ENCODE data around the gene HSPBAP1. TPM values are rescaled to one million over a fixed set of nuclear protein-coding genes. Genes with fewer than 3 reads are reported as not detected.

The HSPBAP1 gene
- total RNA-seq, 1 donor from 2014 or later = 6.6 TPM

DNA sequence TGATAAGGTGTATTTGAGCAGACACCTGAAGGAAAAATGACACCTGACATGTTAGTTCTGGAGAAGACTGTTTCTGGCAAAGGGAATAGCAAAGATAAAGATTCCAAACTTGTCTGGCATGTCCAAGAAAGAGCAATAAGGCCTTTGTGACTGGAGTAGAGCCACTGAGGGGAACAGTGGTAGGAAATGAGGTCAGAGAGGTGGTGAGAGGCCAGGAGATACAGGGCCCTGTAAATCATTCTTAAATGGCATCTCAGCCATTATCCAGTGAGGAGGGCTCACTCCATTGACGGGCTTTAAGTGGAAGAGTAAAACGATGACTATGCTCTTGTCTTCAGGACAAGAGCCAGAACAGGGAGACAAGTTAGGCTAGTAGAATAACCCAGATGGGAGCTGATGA is 5.7 kb upstream of the HSPBAP1 start:
- Mint-ChIP-seq H3K36me3 (ENCODE audit: low read depth) (peaks cover 4% of the 10 kb centered on the region), H3K27me3 (ENCODE audit: low read depth) (peaks cover 3% of the 10 kb centered on the region)

DNA sequence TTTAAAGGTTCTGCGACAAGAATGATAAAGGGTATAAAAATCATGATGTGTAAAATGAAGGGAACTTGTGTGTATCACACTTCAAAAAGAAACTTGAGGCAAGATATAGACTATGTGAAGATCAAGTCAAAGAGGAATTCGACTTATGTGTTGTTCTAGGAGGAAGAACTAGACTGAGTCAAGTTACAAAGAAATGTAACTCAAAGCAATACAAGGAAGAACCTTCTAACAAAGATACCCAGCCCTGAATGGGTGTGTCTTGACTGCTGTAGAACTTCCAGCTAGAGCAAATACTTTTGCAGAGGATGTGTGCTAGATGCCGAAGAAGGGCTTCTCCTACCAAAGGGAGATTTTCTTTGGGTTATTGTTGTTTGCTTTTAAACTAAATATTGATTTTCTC is 3.7 kb upstream of the HSPBAP1 start:
- Mint-ChIP-seq H3K4me3 (ENCODE audit: low read depth) (peak overlapping the region; percentile 52), H3K27ac (no peak overlapping the region), H3K9me3 (no peaks in the 10 kb centered on the region), H3K27me3 (ENCODE audit: low read depth) (peaks cover 3% of the 10 kb centered on the region), H3K4me1 (ENCODE audit: low read depth) (peaks cover 31% of the 10 kb centered on the region), H3K36me3 (ENCODE audit: low read depth) (peaks cover 4% of the 10 kb centered on the region)
- DNase-seq (ENCODE audit: low spot score) = no peak
- intact Hi-C loops (cut with micrococcal nuclease) = loop anchor here (10.0 kb wide), 4 partner anchors 232 to 1252 kb away; partner anchors contain the start of genes DTX3L, HACD2, PARP9 and POLQ

More for the DNA sequence above, 5.7 kb upstream of the HSPBAP1 start:
- no peak overlapping the region for H3K4me3 Mint-ChIP-seq (ENCODE audit: low read depth)
- H3K9me3 Mint-ChIP-seq = no peaks in the 10 kb centered on the region
- peaks cover 21% of the 10 kb centered on the region for H3K4me1 Mint-ChIP-seq (ENCODE audit: low read depth)
- DNase-seq (ENCODE audit: low spot score) = no peak
- no peak overlapping the region for H3K27ac Mint-ChIP-seq
- intact Hi-C loops (cut with micrococcal nuclease) = loop anchor here (10.0 kb wide), 4 partner anchors 235 to 1255 kb away; partner anchors contain the start of genes DTX3L, HACD2, PARP9 and POLQ

DNA sequence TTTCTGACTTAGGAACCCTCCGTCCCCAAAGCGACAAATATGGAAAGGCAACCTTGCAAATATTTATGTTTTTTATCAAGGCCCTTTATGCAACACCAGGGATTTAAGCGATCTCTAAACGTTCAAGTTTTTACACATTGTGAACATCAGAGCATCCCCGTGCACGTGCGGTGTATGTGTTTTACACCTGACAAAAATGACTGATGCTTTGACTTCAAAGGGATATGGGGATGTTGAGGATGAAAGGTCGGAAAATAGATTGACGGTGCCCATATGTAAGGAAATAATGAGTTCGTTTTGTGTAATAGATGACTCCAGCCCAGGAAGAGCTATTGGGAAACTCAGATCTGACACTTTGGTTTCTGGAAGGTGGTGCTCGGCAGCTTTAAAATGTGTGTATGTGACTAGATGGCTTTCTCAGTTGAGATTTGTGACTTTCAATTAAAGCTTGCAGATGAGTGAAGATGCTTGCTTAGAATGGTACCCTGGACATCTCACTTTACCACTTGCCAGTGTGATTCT is 2.1 kb upstream of the HSPBAP1 start:
- DNase-seq (ENCODE audit: low spot score) = no peak
- Mint-ChIP-seq H3K9me3 (no peaks in the 10 kb centered on the region), H3K27ac (no peak overlapping the region), H3K4me1 (ENCODE audit: low read depth) (peaks cover 31% of the 10 kb centered on the region), H3K4me3 (ENCODE audit: low read depth) (peak overlapping the region; percentile 76), H3K36me3 (ENCODE audit: low read depth) (peaks cover 4% of the 10 kb centered on the region), H3K27me3 (ENCODE audit: low read depth) (peaks cover 3% of the 10 kb centered on the region)
- intact Hi-C loops (cut with micrococcal nuclease) = loop anchor here (10.0 kb wide), 4 partner anchors 231 to 1251 kb away; partner anchors contain the start of genes DTX3L, HACD2, PARP9 and POLQ

DNA sequence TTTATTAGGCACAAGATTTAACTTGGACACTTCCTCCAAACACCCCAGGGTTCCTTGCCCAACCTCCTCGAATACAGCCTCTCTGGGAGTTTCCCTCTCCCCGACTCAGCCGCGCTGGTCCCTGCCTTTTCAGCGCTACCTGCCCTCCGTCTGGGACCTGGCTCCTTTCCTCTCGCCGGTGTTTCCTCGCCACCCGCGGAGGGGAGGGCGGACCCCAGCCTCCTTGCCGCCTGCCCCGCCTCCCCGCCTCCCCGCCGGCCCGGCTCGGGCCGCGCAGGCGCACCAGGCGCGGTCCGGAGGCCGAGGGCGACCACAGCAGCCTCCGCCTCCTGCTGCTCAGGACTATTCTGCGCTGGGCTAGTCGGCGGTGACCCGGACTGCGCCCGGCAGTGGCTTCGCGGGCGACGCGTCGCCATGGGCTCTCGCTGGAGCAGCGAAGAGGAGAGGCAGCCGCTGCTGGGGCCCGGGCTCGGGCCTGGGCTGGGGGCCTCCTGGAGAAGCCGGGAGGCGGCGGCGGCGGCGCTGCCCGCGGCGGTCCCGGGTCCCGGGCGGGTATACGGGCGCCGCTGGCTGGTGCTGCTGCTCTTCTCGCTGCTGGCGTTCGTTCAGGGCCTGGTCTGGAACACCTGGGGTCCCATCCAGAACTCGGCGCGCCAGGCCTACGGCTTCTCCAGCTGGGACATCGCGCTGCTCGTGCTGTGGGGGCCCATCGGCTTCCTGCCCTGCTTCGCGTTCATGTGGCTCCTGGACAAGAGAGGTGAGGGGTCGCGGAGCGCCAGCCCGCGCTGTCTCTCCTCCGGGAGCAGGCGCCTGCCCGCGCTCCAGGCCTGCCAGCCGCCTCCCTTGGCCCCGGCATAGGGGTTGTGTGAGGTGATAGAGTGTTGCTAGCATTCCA is 1.4 kb upstream of the HSPBAP1 start, which contains the start of gene SLC49A4:
Gene SLC49A4, plus strand, starts transcription at position 291 of the 895 bp plus-strand sequence. Its CDS starts 124 bp downstream, at position 415.
- intact Hi-C loops (cut with micrococcal nuclease) = loop anchor here (5.0 to 10.0 kb wide), 6 partner anchors 113 to 1250 kb away; partner anchors contain the start of genes DTX3L, FAM162A, HACD2 and MIX23
- peak; percentile 62 for DNase-seq (ENCODE audit: low spot score)
- peaks cover 31% of the 10 kb centered on the region for H3K4me1 Mint-ChIP-seq (ENCODE audit: low read depth)
- H3K9me3 Mint-ChIP-seq = no peaks in the 10 kb centered on the region
- peaks cover 4% of the 10 kb centered on the region for H3K36me3 Mint-ChIP-seq (ENCODE audit: low read depth)
- H3K27ac Mint-ChIP-seq = peak within 1 kb of the TSS; percentile 77
- H3K27me3 Mint-ChIP-seq (ENCODE audit: low read depth) = peaks cover 3% of the 10 kb centered on the region
- H3K4me3 Mint-ChIP-seq (ENCODE audit: low read depth) = peak within 1 kb of the TSS; percentile 88

DNA sequence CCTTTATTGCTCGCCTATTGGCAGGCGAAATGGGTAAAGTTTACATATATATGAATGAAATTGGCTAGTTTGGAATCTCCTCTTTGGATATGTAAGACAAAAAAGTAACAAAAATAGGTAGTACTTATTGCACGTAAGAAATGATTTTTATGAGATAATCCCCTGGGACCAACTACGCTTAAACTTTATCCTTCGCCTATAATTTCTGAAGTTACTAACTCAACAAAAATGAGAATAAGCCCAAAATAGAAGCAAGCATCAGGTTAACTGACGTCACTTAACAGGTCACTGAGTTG is 800 bp upstream of the HSPBAP1 start:
- intact Hi-C loops (cut with micrococcal nuclease) = loop anchor here (5.0 to 10.0 kb wide), 6 partner anchors 112 to 1250 kb away; partner anchors contain the start of genes DTX3L, FAM162A, HACD2 and MIX23
- no peak for DNase-seq (ENCODE audit: low spot score)
- Mint-ChIP-seq H3K4me1 (ENCODE audit: low read depth) (peaks cover 32% of the 10 kb centered on the region), H3K9me3 (no peaks in the 10 kb centered on the region), H3K27me3 (ENCODE audit: low read depth) (peaks cover 3% of the 10 kb centered on the region), H3K27ac (peak overlapping the region; percentile 56), H3K4me3 (ENCODE audit: low read depth) (peak overlapping the region; percentile 88), H3K36me3 (ENCODE audit: low read depth) (peaks cover 4% of the 10 kb centered on the region)

DNA sequence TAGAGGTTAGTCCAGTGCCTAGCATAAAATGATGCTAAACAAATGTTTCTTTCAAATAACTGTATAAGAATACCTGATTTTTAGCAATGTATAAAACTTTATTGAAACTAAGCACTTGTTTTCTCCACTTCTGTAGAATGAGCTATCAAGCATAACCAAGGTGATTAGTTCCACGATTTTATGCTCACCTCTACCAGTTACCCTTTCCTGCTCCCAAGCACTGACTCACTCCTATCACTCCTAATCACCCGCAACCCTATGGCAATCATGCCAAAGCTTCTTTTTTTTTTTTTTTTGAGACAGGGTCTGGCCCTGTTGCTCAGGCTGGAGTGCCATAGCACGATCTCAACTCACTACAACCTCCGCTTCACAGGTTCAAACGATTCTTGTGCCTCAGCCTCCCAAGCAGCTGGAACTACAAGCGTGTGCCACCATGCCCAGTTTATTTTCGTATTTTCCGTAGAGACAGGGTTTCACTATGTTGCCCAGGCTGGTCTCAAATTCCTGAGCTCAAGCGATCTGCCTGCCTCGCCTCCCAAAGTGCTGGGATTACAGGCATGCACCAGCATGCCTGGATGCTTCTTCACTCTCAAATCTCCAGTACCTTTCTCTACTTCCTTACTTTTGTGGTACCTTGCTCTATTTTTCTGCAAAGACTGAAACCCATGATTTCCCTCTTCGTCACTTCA is 3.9 kb downstream of the HSPBAP1 start:
- H3K4me1 Mint-ChIP-seq (ENCODE audit: low read depth) = peaks cover 21% of the 10 kb centered on the region
- H3K9me3 Mint-ChIP-seq = no peaks in the 10 kb centered on the region
- H3K36me3 Mint-ChIP-seq (ENCODE audit: low read depth) = no peaks in the 10 kb centered on the region
- H3K27ac Mint-ChIP-seq = no peak overlapping the region
- intact Hi-C loops (cut with micrococcal nuclease) = loop anchor here (5.0 to 10.0 kb wide), 6 partner anchors 107 to 1245 kb away; partner anchors contain the start of genes DTX3L, FAM162A, HACD2 and MIX23
- H3K27me3 Mint-ChIP-seq (ENCODE audit: low read depth) = no peaks in the 10 kb centered on the region
- no peak overlapping the region for H3K4me3 Mint-ChIP-seq (ENCODE audit: low read depth)
- no peak for DNase-seq (ENCODE audit: low spot score)

DNA sequence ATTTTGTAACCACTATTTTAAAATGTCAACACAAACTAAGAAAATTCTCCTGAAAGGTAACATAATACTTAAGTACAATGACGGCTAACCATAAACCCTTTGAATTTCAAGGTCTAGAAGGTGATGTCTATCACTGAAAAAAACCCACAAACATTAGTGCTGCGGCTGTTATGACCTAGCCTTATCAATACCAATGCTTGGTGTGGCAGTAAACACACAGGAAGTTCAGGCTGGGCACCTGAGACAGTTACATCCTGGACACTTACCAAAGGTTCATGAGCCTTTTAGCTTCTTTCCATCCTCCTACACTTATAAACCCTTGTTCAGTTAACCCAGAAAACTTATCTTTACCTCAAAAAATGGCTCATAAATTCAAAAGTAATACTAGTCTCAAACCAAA is 5.8 kb downstream of the HSPBAP1 start:
- Mint-ChIP-seq H3K27me3 (ENCODE audit: low read depth) (no peaks in the 10 kb centered on the region), H3K9me3 (no peaks in the 10 kb centered on the region), H3K4me3 (ENCODE audit: low read depth) (no peak overlapping the region), H3K27ac (no peak overlapping the region), H3K4me1 (ENCODE audit: low read depth) (peaks cover 8% of the 10 kb centered on the region), H3K36me3 (ENCODE audit: low read depth) (no peaks in the 10 kb centered on the region)
- DNase-seq (ENCODE audit: low spot score) = no peak
- intact Hi-C loops (cut with micrococcal nuclease) = no loop called here

DNA sequence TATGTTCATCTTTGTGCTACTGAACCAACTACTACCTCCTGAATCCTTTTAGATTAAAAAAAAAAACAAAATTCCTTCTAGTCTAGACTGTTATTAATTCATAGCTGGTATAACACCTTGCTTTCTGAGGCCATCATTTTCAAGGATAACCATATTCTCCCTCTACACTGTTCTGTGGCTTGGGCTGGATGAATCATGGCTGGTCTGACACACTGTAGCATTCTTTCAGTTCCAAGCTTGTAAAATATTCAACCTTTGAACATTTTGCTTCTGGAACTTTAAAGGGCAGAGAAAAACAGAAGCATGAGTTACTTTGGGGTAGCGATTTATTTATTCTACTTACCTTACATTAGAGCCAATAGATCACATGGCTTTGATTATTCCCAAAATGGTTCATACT is 7.6 kb downstream of the HSPBAP1 start:
- Mint-ChIP-seq H3K4me1 (ENCODE audit: low read depth) (peaks cover 7% of the 10 kb centered on the region), H3K27ac (no peak overlapping the region), H3K4me3 (ENCODE audit: low read depth) (no peak overlapping the region), H3K27me3 (ENCODE audit: low read depth) (no peaks in the 10 kb centered on the region), H3K9me3 (no peaks in the 10 kb centered on the region), H3K36me3 (ENCODE audit: low read depth) (peaks cover 5% of the 10 kb centered on the region)
- intact Hi-C loops (cut with micrococcal nuclease) = no loop called here
- DNase-seq (ENCODE audit: low spot score) = no peak

DNA sequence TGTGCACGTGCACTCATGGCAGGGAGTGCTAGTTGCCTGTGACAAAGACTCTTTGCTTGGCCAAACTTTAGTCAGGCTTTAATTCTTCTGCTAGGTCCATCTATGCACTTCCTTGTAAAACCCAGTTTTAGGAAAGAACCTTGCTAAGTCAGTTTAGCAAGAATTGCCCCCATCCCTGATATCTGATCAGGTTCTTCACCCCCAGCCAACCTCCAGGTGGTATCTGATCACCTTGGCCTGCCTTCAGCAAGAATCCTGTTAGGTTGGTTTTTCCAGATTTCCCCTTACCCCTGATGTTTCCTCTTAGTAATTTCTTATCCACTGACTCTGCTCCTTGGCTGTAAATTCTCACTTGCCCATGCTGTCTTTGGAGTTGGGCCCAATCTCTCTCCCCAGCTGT is 8.4 kb downstream of the HSPBAP1 start:
- Mint-ChIP-seq H3K9me3 (no peaks in the 10 kb centered on the region), H3K27me3 (ENCODE audit: low read depth) (no peaks in the 10 kb centered on the region), H3K4me3 (ENCODE audit: low read depth) (no peak overlapping the region), H3K36me3 (ENCODE audit: low read depth) (peaks cover 5% of the 10 kb centered on the region), H3K27ac (no peak overlapping the region), H3K4me1 (ENCODE audit: low read depth) (peaks cover 7% of the 10 kb centered on the region)
- intact Hi-C loops (cut with micrococcal nuclease) = no loop called here
- no peak for DNase-seq (ENCODE audit: low spot score)

DNA sequence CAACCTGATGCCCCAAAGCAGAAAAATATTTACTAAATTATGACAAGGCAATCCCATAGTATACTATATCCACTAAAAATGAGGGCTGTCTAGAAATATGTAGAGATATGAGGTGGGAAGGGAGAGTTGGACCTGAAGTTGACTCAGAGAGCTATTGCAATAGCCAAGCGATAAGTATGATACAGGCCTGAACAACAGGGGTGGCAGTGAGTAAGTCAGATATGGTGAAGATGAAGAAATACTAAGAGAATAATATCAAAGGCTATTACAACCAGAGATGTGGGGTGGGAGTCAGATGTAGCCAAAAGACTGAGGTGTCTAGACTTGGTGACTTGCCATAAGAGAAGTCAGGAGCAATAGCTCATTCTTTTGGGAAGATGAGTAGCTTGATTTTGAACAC is 9.2 kb downstream of the HSPBAP1 start:
- no peak overlapping the region for H3K4me3 Mint-ChIP-seq (ENCODE audit: low read depth)
- H3K4me1 Mint-ChIP-seq (ENCODE audit: low read depth) = peaks cover 5% of the 10 kb centered on the region
- H3K27ac Mint-ChIP-seq = no peak overlapping the region
- H3K9me3 Mint-ChIP-seq = no peaks in the 10 kb centered on the region
- DNase-seq (ENCODE audit: low spot score) = no peak
- H3K36me3 Mint-ChIP-seq (ENCODE audit: low read depth) = peaks cover 5% of the 10 kb centered on the region
- H3K27me3 Mint-ChIP-seq (ENCODE audit: low read depth) = no peaks in the 10 kb centered on the region
- intact Hi-C loops (cut with micrococcal nuclease) = no loop called here

DNA sequence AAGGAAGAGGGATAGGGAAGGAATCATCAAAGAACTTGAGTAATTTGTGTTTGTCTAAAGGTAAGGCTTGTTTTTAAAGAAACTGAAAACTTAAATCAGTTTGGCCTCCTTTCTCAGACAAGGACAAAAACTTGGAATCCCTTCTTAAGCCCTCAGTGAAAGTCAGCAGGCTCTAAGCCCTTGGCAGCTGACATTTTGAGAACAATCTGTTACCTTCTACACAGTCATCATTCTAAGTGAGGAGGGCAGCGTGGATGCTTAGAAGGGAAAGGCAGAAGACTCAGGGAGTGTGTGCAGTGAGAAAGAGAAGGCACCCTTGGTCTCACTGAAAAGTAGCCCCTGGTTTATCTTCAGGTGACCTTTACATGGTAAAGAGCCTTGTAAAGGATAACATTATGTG is 10.8 kb downstream of the HSPBAP1 start:
- DNase-seq (ENCODE audit: low spot score) = no peak
- Mint-ChIP-seq H3K27me3 (ENCODE audit: low read depth) (no peaks in the 10 kb centered on the region), H3K9me3 (no peaks in the 10 kb centered on the region), H3K4me3 (ENCODE audit: low read depth) (no peak overlapping the region), H3K27ac (no peak overlapping the region), H3K36me3 (ENCODE audit: low read depth) (peaks cover 5% of the 10 kb centered on the region), H3K4me1 (ENCODE audit: low read depth) (peaks cover 3% of the 10 kb centered on the region)
- intact Hi-C loops (cut with micrococcal nuclease) = no loop called here

DNA sequence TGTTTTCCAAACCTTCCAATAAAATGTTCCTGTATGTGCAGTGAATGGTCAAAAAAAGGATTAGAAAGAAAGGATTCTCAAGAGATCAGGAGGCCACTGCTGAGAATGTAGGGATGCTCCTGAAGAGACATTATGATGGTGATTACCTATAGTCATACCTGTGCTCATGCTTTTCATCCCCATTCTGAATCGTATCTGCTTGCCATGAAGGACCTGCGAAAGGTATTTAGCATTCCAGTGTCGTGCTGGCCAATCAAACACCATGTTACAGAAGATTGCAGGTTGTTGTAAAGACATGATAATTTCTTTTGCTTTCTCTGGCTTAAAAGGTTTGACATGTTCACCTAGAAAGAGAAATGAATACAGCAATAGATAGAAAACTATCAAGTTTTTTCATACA is 16.1 kb downstream of the HSPBAP1 start:
- intact Hi-C loops (cut with micrococcal nuclease) = no loop called here
- peaks cover 6% of the 10 kb centered on the region for H3K4me1 Mint-ChIP-seq (ENCODE audit: low read depth)

More for the DNA sequence above, 16.1 kb downstream of the HSPBAP1 start:
- Mint-ChIP-seq H3K4me3 (ENCODE audit: low read depth) (no peak overlapping the region), H3K36me3 (ENCODE audit: low read depth) (peaks cover 5% of the 10 kb centered on the region), H3K27ac (no peak overlapping the region), H3K27me3 (ENCODE audit: low read depth) (no peaks in the 10 kb centered on the region), H3K9me3 (no peaks in the 10 kb centered on the region)
- no peak for DNase-seq (ENCODE audit: low spot score)

All from activated T-helper 2 cell treated with anti-CD3 and anti-CD28 coated beads, Interferon-gamma antibody, Interleukin-2, Interleukin-4, amounts not matched to agents 10 μg/mL and 5 μg/mL and 100 μg/mL, durations not matched to agents 14 hours and 24 hours and 36 hours (primary cell).